HG03442 (cell line): ENCODE results near the gene SPEM1.
A peak's percentile ranks its signal among the peaks of the same experiment; 100 is the strongest.

Source experiments
- ATAC-seq: cut with Tn5 transposase; IDR thresholded peaks from one replicate; pipeline ENCODE4 v1.9.1; 2021; ENCODE audit warnings: mild to moderate bottlenecking, moderate library complexity; ENCODE audit not compliant: unreplicated experiment

SPEM1 gene

DNA sequence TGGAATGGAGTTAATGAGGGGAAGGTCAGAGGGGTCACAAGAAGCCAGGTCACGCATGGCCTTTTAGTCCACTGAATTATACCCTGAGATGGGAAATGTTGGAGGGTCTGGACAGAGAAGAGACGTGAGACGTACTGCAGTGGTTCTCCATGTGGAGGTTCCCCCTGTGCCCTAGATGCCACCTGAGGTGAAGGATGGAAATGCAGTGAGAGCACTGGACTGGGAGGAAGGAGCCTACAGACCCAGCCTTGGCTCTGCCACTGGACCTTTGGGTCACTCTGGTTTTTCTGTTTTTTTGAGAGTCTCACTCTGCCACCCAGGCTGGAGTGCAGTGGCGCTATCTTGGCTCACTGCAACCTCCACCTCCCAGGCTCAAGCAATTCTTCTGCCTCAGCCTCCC, 24.0 kb upstream of the SPEM1 start:
- ATAC-seq = no peak

DNA sequence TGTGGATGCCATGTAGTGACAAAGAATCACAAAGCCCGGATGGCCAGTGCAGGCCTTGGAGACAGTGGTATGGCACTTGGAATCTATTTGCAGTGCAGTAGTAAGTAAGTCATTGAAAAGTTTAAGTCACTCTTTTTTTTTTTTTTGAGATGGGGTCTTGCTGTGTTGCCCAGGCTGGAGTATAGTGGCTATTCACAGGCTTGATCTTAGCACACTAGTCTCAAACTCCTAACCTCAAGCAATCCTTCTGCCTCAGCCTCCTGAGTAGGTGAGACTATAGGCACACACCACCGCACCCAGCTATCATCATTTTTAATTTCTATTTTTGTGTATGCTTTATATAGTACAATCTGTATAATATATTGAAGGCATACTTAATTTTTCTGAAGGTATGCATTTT, 21.5 kb upstream of the SPEM1 start:
- ATAC-seq = no peak

DNA sequence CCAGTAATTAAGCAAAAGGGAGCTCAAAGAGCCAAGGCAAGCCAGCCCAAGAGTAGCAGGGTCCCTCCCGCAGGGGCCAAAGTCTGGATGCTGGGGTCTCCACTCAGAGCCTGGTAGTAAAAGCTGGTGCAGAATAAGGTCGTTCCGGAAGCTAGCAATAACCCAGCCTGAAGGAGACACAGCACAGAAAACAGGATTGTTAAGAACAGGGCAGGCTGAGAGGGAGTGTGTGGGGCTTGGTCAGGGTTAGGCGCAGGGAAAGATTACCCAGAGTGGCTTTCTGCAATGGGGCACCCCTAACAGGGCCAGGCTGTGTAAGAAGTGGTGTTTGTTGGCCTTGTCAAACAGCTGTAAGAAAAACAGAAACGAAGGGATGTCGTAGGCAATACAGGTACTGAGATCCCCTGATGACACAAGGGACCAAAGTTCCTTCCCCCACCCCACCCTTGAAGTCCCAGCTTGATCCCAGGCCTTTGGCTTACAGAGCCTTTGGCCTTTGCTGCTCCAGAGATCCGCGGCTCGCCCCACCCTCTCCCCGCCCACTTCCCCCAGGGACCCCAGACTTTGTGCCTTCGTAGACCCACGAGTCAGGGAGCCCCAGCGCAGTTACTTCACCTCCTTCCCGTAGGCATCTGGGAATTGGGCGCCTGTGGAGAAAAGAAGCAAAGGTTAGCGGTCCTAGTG, 16.9 kb upstream of the SPEM1 start:
- no peak for ATAC-seq

DNA sequence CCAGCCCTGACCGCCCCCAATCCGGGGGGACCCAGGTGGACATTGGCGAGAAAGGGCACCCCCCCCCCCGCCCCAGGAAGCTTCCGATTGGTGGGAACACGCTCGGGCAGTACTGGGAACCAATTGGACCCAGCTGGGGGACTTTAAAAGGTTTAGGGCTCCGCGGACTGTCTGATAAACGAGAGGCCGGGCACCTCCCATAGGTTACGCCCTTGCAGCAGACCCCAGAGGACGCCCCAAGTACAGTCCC, 16.5 kb upstream of the SPEM1 start:
- no peak for ATAC-seq

DNA sequence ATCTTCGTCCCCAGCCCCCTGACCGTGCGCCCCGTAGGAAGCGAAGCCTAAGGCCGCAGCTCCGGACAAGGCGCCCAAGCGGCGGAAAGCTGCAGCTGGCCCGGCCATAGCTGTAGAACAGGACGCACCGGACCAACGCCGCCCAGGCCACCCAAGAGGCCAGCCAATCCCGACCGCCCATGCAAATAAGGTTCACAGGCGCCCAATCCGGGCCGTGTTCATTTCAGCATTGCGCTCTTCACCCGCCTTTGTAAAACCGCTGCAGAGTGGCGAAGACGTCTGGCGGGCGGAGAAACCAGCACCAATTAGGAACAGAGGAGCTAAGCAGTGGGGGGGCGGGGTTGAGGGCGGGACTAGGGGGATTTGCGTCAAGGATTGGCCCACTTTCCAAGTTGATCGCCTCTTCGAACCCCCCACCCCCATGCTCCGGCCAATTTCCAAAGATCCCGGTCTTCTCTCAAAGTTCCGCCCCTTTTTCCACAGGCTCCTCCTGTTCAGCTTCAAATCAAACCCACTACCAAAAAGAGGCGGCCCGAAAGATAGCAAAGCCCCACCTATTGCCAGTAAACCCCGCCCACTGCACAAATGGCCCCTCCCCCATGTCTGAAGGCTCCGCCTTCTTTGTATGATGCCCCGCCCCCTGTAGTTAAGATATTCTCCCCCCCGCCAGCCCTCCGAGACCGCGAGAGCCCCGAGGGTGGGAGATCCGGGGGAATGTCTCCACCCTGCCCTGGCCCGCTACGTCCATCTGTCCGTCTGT, 16.0 kb upstream of the SPEM1 start, which contains the start of gene TMEM256:
TSS of gene TMEM256 (minus strand) at position 121 of the 760 bp plus-strand sequence. CDS start at position 108, 13 bp downstream.
- ATAC-seq = peak; percentile 88

DNA sequence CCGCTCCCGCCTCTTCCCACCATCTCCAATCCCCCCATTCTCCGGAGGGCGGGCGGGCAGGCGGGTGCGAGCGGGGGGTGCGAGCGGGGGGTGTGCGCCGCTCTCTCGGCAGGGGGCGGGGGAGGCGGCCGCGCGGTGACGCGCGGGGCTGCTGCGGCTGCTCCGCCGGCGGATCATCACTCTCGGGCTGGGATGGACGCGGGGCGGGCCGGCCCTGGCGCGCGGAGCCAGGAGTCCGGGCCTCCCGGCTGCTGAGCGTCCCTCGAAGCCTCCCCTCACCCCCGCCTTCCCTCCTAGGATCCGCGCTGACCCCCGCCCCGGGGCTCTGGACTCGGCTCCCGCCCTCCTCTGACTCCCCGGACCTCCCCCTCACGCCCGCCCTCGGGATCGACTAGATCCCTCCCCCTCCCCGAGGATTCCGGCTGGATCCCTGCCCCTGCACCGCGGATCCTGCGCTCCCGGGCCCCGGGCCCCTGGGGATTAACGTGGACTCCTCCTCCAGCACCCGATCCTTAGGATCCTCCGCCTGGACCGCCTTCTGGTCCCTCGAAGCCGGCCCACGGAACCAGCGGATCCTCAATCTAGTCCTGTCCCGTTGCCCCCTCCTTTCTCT, 15.3 kb upstream of the SPEM1 start:
- ATAC-seq = no peak

DNA sequence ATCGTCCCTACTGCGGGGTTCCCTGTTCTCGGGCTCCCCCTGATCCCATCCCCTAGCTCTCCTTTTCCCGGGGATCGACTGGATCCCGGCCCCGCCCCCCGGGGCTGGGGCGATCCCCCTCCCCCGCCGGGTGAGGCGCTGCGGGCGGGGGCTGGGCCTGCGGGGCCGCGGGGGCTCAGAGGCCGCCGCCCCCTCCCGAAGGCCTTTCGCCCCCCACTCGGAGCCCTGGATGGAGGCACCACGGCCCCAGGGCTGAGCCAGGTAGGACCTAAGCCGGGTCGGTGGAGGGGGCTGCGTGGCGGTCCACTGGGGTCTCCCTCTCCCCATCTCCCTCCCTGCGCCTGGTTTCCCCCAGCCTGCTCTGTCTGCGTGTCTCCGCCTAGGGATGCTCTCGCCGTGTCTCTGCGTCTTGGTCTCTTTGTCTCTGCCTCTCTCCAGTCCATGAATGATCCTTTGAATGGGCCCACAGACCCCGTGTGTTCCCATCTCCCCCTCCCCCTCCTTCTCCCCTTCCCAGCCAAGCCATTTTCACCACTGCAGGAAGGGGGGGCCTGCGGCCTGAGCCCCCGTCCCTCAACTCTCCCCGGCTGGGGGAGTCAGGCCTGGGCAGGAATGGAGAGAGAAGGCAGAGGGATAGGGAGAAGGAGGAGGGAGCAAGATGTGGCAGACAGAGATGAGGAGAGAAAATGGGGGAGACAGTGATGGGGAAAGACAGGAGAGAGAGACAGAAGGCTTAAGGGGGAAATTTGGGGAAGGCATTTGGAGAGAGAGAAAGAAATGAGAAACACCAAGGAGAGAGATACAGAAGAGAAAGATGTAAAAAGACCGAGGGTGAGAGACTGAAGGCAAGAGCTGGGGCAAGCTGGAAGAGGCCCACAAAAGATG, 14.5 kb upstream of the SPEM1 start:
- no peak for ATAC-seq

DNA sequence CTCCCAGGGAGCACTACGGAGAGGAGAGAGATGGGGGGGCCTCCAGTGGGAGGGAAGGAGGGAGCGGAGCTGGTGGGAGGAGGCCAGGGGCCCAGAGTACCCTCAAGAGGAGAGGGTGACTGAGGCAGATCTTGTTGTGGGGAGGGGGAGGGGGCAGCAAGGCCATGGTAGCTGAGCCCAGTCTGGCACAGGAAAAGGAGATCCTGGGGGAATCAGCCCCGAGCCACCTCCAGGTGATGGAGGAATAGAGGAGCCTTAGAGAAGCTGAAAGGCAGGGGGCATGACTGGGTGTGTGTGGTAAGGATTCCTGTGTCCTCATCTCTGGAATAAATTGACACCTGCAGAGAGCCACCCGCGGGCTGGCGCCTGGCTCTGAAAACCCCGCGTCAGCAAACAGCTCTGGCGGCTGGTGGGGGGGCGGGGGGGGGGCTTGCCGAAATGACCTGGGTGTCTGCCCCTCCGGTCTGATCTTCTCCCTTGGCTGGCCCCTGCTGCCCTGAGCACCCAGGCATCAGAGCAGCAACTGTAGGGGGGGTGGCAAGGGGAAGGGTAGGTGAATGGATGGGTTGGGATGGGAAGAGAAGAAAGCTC, 13.8 kb upstream of the SPEM1 start:
- no peak for ATAC-seq

DNA sequence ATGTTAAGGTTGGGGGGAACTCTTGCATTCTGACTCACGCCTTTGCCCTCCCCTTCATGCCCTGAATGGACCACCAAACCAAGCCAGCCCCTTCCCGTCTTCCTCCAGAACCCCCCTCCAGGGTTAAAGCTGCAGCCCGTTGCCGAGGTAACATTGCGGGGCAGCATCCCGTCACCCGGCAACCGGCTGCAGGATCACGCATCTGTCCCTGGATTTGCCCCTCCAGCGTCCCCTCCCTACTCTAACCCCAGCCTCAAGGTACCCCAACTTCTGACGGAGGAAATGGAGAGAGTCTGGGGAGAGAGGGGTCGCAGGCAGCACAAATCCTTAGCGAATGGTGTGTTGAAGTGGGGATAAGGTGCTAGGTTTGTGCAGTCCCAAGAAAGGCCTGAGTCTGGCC, 13.0 kb upstream of the SPEM1 start:
- ATAC-seq = no peak

DNA sequence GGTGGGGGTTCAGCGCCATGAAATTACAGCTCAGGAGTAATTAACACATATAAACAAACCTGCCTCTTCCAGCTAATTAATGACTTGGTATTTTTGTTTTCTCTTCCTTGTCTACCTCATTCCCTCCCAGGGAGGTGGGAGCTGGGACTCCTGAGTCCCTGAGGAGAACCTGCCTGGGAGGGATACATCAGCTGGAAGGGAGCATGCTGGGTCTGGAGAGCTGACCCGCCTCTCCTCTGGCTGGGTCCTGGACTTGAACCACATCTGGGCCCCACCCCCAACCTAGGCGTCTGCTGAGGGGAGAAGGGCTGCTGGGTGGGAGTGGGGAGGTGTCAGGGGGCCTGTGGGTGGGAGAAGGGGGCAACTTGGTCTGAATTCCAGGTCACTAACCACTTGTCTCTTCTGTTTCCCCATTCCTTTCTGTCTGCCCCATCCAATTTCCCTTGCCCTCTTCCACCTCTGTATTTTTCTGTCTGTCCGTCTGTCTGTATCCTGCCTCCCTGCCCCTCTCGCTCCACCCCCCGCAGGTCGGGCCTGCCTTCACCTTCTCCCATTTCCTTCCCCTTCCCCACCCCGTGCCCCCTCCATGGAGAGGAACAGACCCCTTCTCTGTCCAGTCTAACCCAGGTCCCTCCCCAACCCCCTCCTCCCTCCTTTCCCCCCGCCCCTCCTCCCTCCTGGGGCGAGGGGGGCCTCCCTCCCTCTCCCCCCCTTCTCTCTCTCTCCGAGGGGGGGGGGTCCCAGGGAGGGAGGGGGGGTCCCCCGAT, 12.5 kb upstream of the SPEM1 start, which contains the start of gene NLGN2:
TSS of gene NLGN2 (plus strand) at position 361 of the 767 bp plus-strand sequence. CDS start 411 bp downstream, outside the sequence.
- no peak for ATAC-seq

DNA sequence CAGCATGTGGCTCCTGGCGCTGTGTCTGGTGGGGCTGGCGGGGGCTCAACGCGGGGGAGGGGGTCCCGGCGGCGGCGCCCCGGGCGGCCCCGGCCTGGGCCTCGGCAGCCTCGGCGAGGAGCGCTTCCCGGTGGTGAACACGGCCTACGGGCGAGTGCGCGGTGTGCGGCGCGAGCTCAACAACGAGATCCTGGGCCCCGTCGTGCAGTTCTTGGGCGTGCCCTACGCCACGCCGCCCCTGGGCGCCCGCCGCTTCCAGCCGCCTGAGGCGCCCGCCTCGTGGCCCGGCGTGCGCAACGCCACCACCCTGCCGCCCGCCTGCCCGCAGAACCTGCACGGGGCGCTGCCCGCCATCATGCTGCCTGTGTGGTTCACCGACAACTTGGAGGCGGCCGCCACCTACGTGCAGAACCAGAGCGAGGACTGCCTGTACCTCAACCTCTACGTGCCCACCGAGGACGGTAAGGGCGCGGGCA, 11.8 kb upstream of the SPEM1 start:
- ATAC-seq = no peak

DNA sequence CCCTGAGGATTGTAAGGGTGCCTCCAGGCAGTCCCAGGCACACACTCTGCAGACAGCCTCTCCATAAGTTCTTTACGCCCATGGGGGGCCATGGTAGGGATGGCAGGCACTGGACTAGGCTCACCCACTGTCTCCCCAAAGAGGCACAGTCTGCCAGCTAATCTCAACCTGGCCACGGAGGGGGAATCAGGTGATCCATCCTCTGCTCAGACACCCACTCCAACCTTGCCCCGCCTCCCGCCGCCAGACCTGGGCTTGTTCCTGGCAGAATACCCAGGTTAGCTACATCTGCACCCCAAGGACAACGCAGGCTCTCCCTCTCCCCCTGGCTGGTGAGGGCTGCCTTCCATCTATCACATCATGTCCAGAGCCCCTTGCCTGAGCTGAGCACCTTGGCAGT, 11.3 kb upstream of the SPEM1 start:
- no peak for ATAC-seq

DNA sequence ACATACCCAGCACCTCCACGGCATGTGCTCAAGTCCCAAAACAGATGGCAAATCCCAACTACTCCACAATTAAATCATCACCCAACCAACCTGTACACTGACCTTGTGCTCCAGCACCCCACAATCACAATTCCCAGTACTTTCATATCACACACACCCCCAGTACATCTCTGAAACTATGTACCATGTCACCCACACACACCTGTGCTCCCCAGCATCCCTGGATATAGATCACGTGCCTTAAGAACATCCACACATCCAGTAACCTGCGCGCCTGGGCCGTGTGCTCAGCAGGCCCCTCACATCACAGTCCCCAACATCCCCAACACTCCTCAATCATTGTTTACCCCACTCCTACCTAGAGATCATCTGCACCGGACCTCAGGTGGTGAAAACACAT, 10.4 kb upstream of the SPEM1 start:
- no peak for ATAC-seq

DNA sequence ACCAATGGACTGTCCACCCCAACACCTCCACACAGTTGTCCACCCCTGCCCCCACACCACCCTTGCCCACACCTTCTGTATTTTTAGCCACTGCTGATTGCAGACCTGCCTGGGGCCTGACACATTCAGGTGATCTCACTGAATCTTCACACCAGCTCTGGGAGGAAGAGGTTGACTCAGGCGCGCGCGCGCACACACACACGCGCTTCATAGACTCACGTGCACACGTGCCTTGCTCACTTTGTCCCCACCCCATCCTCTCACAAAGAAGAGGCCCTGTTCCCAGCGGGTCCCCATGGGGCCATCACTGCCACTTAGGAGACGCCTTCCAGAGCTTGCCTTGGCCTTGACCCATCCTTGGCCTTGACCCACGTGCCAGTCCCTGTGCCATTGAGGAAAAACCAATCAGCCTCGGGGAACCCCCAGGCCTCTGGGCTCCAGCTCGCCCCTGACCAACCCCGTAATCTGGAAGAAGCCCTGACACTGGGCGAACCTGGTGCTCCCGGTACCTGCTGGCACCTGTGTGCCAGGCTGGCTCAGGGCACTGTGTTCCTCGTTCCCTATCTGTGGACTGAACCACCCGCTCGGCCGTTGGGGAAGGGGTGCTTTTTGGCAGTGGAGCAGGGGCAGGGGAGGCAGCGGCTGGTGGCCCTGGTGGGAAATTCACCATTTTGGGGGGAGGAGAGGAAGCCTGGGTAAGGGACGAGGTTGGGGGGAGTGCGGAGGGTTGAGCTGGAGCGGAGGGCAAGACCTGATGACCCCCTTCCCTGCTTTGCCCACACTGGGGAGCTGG, 9.3 kb upstream of the SPEM1 start:
- ATAC-seq = no peak

DNA sequence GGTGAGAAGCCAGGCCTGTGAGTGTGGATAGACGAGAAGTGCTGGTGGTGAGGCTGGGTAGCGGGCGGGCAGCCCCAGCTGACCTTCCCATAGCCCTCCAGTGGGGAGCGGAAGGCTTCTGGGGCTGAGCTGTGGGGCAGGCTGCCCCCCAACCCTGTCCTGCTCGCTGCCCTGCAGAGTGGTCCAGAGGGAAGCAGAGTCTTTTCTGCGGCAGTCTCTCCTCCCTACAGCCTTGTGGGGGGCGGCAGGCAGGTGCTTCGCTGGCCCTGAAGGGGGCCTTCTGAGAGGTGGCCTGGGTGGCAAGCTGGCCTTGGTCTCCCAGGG, 8.7 kb upstream of the SPEM1 start:
- ATAC-seq = no peak

DNA sequence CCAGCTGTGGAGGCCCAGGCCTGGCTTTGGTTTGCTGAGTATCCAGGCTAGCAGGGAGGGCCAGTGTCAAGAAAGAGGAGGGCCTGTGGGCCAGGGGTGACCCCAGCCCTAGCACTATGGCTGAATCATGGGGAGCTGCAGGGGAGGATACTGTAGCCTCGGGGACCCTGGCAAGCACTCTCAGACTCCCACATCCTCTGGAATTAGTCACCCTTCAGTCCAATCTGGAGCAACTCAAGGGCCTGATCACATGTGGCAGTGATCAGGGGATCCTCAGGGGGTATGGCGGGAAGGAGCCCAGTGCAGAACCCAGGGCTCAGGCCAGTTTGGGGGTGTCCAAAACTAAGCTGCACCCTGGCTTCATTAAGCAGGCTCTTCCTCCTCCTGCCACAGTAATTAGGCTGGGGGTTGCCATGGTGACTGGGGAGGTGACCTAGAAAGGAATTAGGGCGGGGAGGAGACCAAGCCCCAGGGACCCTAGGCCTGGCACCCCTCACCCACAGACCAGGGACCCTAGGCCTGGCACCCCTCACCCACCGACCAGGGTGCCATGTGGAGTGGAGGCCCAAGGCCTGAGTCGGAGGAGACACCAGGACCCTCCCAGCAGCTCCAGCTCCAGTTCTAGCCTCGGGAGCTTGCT, 6.7 kb upstream of the SPEM1 start:
- no peak for ATAC-seq

DNA sequence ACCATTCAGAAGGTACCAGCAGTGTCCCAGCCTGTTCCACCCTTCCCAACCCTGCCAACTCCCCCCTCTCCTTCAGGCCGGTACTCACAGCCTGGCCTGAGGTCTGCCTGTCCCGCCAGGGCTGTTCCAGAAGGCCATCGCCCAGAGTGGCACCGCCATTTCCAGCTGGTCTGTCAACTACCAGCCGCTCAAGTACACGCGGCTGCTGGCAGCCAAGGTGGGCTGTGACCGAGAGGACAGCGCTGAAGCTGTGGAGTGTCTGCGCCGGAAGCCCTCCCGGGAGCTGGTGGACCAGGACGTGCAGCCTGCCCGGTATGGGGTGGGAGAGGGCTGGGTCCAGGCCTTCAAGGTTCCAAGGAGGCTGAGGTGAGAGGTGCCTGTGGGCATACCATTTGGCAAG, 5.3 kb upstream of the SPEM1 start:
- ATAC-seq = no peak

DNA sequence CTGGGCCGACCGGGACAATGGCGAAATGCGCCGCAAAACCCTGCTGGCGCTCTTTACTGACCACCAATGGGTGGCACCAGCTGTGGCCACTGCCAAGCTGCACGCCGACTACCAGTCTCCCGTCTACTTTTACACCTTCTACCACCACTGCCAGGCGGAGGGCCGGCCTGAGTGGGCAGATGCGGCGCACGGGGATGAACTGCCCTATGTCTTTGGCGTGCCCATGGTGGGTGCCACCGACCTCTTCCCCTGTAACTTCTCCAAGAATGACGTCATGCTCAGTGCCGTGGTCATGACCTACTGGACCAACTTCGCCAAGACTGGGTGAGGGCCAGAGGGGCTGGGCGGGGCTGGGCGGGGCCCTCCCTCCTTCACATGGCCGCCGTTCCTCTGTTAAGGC, 4.3 kb upstream of the SPEM1 start:
- no peak for ATAC-seq

DNA sequence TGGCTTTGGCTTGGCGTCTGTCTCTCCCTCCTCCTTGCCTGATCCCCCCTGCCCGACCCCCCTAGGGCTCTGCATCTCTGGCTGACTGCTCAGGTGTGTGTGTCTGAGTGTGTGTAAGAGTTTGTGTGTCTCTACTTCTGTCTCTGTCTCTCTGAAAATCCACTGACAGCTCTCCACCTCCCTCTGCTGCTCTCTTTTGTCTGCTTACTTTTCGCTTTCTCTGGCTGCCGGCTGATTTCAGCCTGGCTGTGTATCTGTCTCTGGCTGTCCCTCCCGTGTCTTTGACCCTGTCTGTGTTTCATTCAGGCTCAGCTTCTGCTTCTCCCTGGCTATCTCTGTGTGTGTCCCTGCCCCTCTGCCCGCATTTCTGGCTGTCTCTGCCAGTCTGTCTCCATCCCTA, 3.8 kb upstream of the SPEM1 start:
- no peak for ATAC-seq
